Measurements from ENCODE around the gene EBLN1. TPM values are rescaled to one million over a fixed set of nuclear protein-coding genes. Genes with fewer than 3 reads are reported as not detected.

The EBLN1 gene
- total RNA-seq (not detected), polyA plus RNA-seq (not detected)

GRCh38 chr10:22217842-22218241 is at the start of gene EBLN1:
Gene EBLN1, minus strand, starts transcription at chr10:22218015. Its CDS starts 8,032 bp downstream, at chr10:22209983.
- Histone ChIP-seq H3K27ac (ENCODE audit: low read depth) (no peak within 1 kb of the TSS), H3K4me1 (ENCODE audit: insufficient read depth) (no peaks in the 10 kb centered on the region), H3K36me3 (ENCODE audit: insufficient read depth) (no peaks in the 10 kb centered on the region), H3K4me3 (ENCODE audit: low read depth, low read length) (no peak within 1 kb of the TSS)
- 78% methylated on average over 7 of the region's 7 CpGs for WGBS
- DNase-seq (ENCODE audit: extremely low spot score): no peak

GRCh38 chr10:22265839-22266537 is 48.2 kb upstream of the EBLN1 start:
- H3K36me3 ChIP-seq (ENCODE audit: insufficient read depth): no peaks in the 10 kb centered on the region
- DNase-seq (ENCODE audit: extremely low spot score): no peak
- H3K4me3 ChIP-seq (ENCODE audit: low read depth, low read length): no peak overlapping the region
- H3K4me1 ChIP-seq (ENCODE audit: insufficient read depth): no peaks in the 10 kb centered on the region
- H3K27ac ChIP-seq (ENCODE audit: low read depth): no peak overlapping the region
- 92% methylated on average over 4 of the region's 4 CpGs for WGBS

GRCh38 chr10:22263106-22263505 is 45.3 kb upstream of the EBLN1 start:
- H3K27ac ChIP-seq (ENCODE audit: low read depth): no peak overlapping the region
- no peak overlapping the region for H3K4me3 ChIP-seq (ENCODE audit: low read depth, low read length)
- no peak for DNase-seq (ENCODE audit: extremely low spot score)
- no peaks in the 10 kb centered on the region for H3K36me3 ChIP-seq (ENCODE audit: insufficient read depth)
- H3K4me1 ChIP-seq (ENCODE audit: insufficient read depth): no peaks in the 10 kb centered on the region
- WGBS: 88% methylated on average over 2 of the region's 2 CpGs

DNA sequence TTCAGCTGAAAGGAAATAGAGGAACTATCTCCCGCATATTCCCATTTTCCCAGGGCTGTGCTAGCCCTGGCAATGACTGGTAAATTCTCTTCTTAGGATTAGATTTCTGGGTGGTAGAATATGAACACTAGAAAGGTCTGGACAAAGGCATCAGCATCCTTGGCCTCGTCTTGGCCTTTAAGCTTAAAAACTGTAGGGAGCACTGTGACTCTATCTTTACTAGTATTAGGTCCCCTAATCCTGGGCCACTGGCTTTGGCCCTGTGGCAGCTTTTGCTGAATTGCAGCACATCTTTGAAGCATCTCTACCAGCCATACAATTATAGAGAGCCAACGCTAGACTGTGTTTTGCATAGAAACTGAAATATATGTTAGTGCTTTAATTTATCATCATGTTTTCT is 41.5 kb upstream of the EBLN1 start:
- Histone ChIP-seq H3K4me3 (ENCODE audit: low read depth, low read length) (no peak overlapping the region), H3K27ac (ENCODE audit: low read depth) (no peak overlapping the region), H3K36me3 (ENCODE audit: insufficient read depth) (no peaks in the 10 kb centered on the region), H3K4me1 (ENCODE audit: insufficient read depth) (no peaks in the 10 kb centered on the region)
- WGBS: 75% methylated on average over 3 of the region's 3 CpGs
- DNase-seq (ENCODE audit: extremely low spot score): no peak

DNA sequence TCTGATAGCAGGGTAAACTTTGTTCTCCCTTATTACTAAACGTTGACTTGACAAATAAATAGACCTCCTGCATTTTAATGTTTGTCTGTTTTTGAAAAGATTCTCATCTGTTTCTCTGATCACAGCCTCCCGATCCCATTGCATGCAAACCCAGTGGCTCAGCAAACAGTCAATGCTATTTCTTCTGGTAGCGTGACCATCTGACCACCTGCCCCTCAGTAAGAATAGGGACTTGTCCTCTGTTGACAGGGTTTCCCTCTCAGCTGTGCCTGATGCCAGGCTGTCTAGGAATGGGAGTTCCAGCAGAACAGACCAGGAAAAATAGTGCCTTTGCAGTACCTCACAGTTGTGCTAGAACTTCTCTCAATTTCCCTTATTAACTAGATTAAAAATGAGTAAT is 40.7 kb upstream of the EBLN1 start:
- H3K4me3 ChIP-seq (ENCODE audit: low read depth, low read length): no peak overlapping the region
- no peak overlapping the region for H3K27ac ChIP-seq (ENCODE audit: low read depth)
- no peaks in the 10 kb centered on the region for H3K4me1 ChIP-seq (ENCODE audit: insufficient read depth)
- 73% methylated on average over 3 of the region's 3 CpGs for WGBS
- DNase-seq (ENCODE audit: extremely low spot score): no peak
- H3K36me3 ChIP-seq (ENCODE audit: insufficient read depth): no peaks in the 10 kb centered on the region

- 64% methylated on average over 24 of the region's 24 CpGs for WGBS
- Histone ChIP-seq H3K27ac (ENCODE audit: low read depth) (peak overlapping the region; percentile 94), H3K36me3 (ENCODE audit: insufficient read depth) (no peaks in the 10 kb centered on the region), H3K4me3 (ENCODE audit: low read depth, low read length) (peak overlapping the region; percentile 78), H3K4me1 (ENCODE audit: insufficient read depth) (no peaks in the 10 kb centered on the region)
- DNase-seq (ENCODE audit: extremely low spot score): no peak
These were observed 35.7 kb upstream of the EBLN1 start for GRCh38 chr10:22253580-22253882.

GRCh38 chr10:22252801-22253579 is 35.2 kb upstream of the EBLN1 start:
- 21% methylated on average over 80 of the region's 80 CpGs for WGBS
- peak overlapping the region; percentile 78 for H3K4me3 ChIP-seq (ENCODE audit: low read depth, low read length)
- H3K4me1 ChIP-seq (ENCODE audit: insufficient read depth): no peaks in the 10 kb centered on the region
- no peak for DNase-seq (ENCODE audit: extremely low spot score)
- H3K27ac ChIP-seq (ENCODE audit: low read depth): peak overlapping the region; percentile 94
- no peaks in the 10 kb centered on the region for H3K36me3 ChIP-seq (ENCODE audit: insufficient read depth)

DNA sequence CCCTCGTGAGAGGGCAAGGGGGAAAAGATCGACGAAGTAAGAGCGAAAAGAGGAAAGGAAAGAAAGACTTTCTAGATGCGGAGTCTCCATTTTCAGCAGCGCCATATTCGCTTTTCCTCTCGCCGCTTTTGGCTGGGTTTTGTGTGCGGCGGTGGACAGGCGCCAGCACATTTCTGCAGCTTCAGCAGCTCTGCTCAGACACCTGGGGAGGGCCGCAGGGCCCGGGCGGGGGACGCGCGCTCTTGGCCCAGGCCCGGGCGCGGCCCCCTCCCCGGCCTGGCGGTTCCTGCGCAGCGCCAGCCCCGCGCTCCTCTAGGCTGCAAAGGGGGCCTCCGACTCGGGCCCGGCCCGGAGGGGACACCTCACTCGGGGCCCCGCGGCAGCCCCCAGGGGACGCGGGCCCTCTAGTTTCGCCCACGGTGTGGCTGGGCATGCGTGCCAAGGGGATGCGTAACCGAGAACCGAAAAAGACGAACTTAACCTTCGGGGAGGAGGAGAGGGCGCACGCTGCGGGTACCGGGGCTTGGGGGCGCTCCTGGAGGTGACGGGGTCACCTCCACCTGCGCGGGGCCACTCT is 34.5 kb upstream of the EBLN1 start:
- peak overlapping the region; percentile 94 for H3K27ac ChIP-seq (ENCODE audit: low read depth)
- no peaks in the 10 kb centered on the region for H3K4me1 ChIP-seq (ENCODE audit: insufficient read depth)
- DNase-seq (ENCODE audit: extremely low spot score): no peak
- H3K36me3 ChIP-seq (ENCODE audit: insufficient read depth): no peaks in the 10 kb centered on the region
- H3K4me3 ChIP-seq (ENCODE audit: low read depth, low read length): peak overlapping the region; percentile 78
- under 1% methylated on average over 52 of the region's 52 CpGs for WGBS

DNA sequence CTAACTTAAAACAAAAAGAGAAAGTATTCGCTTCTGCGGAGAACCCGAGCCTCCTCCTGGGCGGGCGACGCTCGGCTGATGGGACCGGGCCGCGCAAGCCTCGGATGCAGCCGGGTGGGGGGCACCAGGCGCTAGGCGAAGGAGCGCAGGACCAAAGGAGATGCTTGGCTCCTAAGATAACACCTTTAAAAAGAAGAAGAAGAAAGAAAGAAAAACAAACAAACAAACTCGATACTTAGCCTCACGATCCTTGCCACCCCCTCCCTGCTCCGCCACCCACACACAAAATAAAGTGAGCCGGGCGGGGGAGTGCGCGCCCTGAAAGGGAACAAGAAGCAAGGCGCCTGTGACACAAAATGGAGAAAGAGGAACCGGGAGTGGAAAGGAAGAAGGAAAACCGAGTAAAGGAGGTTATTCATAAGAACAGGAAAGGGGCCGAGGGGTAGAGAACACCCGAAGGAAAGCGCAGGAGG is 34.0 kb upstream of the EBLN1 start:
- no peaks in the 10 kb centered on the region for H3K4me1 ChIP-seq (ENCODE audit: insufficient read depth)
- whole genome bisulfite sequencing: under 1% methylated on average over 28 of the region's 28 CpGs
- H3K36me3 ChIP-seq (ENCODE audit: insufficient read depth): no peaks in the 10 kb centered on the region
- H3K4me3 ChIP-seq (ENCODE audit: low read depth, low read length): peak overlapping the region; percentile 78
- peak; percentile 39 for DNase-seq (ENCODE audit: extremely low spot score)
- peak overlapping the region; percentile 94 for H3K27ac ChIP-seq (ENCODE audit: low read depth)

DNA sequence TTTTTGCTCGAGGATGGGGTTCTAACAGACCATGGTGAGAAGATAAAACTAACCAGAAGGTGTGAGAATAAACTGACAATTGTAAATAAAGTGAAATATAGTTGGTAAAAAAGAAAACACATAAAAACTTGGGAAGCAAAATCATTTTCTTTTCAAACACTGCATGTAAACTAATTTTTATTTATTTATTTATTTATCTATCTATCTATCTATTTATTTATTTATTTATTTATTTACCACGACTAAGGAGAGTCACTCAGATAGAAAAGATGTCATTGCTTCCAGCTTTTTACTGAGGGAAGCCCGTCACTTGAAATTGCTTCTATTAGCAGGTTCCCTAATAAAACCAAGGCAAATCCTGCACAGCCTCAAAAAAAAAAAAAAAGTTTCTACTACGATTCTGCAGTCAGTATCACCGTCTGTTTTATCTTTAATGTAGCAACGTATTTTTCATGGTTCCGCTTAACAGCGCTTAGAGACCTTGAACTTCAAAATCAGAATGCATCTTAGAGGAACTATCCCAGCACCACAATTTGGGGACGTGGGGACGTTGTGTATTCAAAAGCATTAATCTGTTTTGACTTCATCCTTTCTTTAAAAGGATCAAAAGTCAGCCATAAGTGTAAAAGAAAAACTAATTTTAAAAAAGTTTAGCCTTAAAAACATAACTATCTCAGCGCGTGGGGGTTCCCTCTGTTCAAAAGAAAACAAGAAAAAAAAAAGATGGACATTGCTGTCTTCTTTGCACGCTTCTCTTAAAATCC is 33.3 kb upstream of the EBLN1 start:
- Histone ChIP-seq H3K36me3 (ENCODE audit: insufficient read depth) (no peaks in the 10 kb centered on the region), H3K4me1 (ENCODE audit: insufficient read depth) (no peaks in the 10 kb centered on the region), H3K27ac (ENCODE audit: low read depth) (peak overlapping the region; percentile 94), H3K4me3 (ENCODE audit: low read depth, low read length) (peak overlapping the region; percentile 78)
- DNase-seq (ENCODE audit: extremely low spot score): peak; percentile 14
- WGBS: 28% methylated on average over 13 of the region's 13 CpGs

DNA sequence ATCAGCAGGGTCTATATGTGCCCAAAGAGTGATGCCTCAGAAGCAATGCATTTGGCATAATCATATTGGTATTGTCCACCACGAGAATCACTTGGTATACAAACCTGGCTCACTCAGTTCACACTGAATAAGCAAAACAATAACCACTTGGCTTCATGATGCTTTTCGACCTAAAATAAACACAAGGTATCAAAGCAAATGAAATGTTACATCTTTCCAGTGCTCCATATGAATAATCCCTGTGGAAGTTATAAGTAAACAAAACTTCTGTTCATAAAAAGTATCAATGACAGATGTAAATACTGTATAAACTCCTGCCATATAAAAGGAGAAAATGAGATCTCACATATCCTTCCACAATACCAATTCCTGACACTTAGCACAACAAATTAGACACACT is 29.8 kb upstream of the EBLN1 start:
- H3K4me1 ChIP-seq (ENCODE audit: insufficient read depth): no peaks in the 10 kb centered on the region
- H3K27ac ChIP-seq (ENCODE audit: low read depth): no peak overlapping the region
- H3K36me3 ChIP-seq (ENCODE audit: insufficient read depth): no peaks in the 10 kb centered on the region
- H3K4me3 ChIP-seq (ENCODE audit: low read depth, low read length): no peak overlapping the region
- no peak for DNase-seq (ENCODE audit: extremely low spot score)
- WGBS: 61% methylated on average over 2 of the region's 2 CpGs

- Histone ChIP-seq H3K36me3 (ENCODE audit: insufficient read depth) (no peaks in the 10 kb centered on the region), H3K27ac (ENCODE audit: low read depth) (no peak overlapping the region), H3K4me3 (ENCODE audit: low read depth, low read length) (no peak overlapping the region), H3K4me1 (ENCODE audit: insufficient read depth) (no peaks in the 10 kb centered on the region)
- WGBS: 75% methylated on average over 3 of the region's 3 CpGs
- DNase-seq (ENCODE audit: extremely low spot score): no peak
These were observed 29.0 kb upstream of the EBLN1 start for GRCh38 chr10:22246680-22247391.

GRCh38 chr10:22245567-22245966 is 27.8 kb upstream of the EBLN1 start:
- WGBS: 68% methylated on average over 2 of the region's 2 CpGs
- Histone ChIP-seq H3K4me1 (ENCODE audit: insufficient read depth) (no peaks in the 10 kb centered on the region), H3K4me3 (ENCODE audit: low read depth, low read length) (no peak overlapping the region), H3K27ac (ENCODE audit: low read depth) (no peak overlapping the region), H3K36me3 (ENCODE audit: insufficient read depth) (no peaks in the 10 kb centered on the region)
- DNase-seq (ENCODE audit: extremely low spot score): no peak

All from urinary bladder (tissue), 4 donors.